Amniotic stem cell (primary cell): Measurements from ENCODE around the gene LSM14B.
"Not testable (repeated sequence)": the region's sequence is repeated elsewhere in the genome, so short reads cannot be mapped to it uniquely, and the experiment has no call there.

ENCODE experiments used
- DNase-seq: peaks from one replicate; lab custom pipeline; 2025; lab: John Stamatoyannopoulos, UW

The LSM14B gene

GRCh38 chr20:62146019-62146755, 23.9 kb downstream of the LSM14B start:
- DNase-seq, result no peak

DNA sequence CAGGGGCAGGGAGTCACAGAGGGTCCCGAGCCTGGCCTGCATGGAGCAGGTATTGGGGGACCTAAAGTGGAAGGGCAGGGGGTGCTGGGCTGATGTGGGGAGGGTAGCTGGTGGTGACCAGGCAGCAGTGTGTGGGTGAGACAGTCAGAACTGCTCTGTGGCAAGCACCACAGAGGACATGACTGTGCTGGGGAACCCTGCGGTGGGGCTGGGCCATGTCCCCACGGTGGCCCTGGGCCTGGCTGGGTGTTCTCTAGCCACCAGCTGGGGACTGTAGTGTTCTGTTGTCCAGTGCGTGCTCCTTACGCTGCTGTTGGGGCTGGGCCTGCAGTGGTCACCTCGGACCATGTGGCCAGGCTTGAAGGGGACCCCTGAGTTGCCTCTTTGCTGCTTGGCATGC, 24.9 kb downstream of the LSM14B start:
- no peak for DNase-seq

- no peak for DNase-seq
These were observed 25.3 kb downstream of the LSM14B start for GRCh38 chr20:62147528-62147927.

GRCh38 chr20:62148383-62148782, 26.1 kb downstream of the LSM14B start:
- DNase-seq, result not testable (repeated sequence)

DNA sequence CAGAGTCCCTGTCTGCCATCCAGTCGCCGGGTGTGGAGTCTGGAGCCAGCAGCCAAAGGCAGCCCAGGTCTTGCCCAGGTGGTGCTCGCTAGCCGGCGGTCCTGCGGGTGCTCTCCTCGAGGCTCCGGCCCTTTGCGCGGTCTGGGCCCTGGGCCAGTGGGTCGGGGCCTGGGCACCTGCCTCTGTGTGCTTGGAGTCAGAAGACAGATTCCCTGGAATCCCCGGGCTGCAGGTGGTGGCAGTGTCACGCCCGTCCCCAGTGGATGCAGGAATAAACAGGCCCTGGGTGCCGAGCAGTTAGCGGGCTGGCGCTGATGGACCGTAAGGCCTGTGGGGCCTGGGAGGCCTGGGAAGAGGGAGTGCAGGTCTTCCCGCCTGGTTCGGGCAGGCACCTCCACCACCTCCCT, 26.6 kb downstream of the LSM14B start:
- no peak for DNase-seq

DNA sequence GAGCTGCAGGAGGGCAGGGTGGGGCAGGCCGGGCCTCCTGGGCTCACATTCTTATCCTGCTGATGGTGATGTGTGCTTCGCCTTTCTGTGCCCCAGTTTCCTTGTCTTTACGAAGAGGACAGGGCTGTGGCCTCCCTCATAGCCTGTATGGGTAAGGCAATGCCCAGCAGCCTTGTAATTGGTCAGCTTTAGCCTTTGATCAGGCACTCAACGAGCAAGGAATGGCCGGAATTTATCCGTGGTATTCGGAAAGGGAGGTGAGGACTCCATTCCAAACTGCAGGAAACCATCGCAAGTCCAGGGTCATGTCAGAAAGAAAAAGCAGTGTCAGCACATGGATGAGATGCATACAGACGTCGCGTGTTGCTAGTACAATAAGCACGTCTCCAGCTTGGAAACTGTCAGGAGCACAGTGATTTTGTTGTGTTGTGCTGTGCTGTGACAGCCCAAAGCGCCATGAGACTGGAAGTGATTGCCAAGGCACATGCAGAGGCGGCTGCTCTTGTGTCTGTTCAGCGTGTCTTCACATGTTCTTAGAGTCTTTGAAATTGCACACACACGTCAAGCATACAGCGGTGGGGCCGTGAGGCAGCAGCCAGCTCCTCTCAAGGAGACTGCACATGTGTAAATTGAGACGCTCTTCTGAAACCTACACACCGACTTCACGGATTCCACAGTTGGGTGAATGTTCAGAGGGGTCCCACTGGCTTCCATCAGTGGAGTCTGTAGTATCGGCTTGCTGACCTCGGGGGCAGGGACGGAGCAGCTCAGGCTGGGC, 27.4 kb downstream of the LSM14B start:
- DNase-seq, result no peak

GRCh38 chr20:62150310-62150575, 28.0 kb downstream of the LSM14B start:
- no peak for DNase-seq

GRCh38 chr20:62151225-62151624, 28.9 kb downstream of the LSM14B start:
- no peak for DNase-seq

GRCh38 chr20:62151835-62152364, 29.6 kb downstream of the LSM14B start:
- DNase-seq, result no peak

GRCh38 chr20:62155428-62156253, 33.4 kb downstream of the LSM14B start:
- DNase-seq, result no peak

- DNase-seq, result no peak
These were observed 33.9 kb downstream of the LSM14B start for GRCh38 chr20:62156254-62156556.

GRCh38 chr20:62156592-62157386, 34.5 kb downstream of the LSM14B start:
- no peak for DNase-seq

GRCh38 chr20:62157387-62158087, 35.3 kb downstream of the LSM14B start:
- DNase-seq, result no peak

DNA sequence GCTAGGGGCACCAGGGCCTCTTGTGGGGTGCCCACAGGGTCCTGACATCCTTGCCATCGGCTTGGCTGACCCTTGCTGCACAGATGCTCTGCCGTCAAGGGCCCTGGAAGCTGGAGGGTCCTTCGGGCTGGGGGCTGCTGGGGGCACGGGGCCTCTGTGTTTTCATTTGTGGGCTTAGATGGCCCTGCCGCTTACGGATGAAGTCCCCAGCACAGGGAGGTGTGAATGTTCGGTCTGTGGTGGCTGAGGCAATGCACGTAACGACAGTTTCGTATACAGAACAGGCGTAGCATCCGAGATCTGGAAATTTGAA, 35.8 kb downstream of the LSM14B start:
- DNase-seq, result no peak

DNA sequence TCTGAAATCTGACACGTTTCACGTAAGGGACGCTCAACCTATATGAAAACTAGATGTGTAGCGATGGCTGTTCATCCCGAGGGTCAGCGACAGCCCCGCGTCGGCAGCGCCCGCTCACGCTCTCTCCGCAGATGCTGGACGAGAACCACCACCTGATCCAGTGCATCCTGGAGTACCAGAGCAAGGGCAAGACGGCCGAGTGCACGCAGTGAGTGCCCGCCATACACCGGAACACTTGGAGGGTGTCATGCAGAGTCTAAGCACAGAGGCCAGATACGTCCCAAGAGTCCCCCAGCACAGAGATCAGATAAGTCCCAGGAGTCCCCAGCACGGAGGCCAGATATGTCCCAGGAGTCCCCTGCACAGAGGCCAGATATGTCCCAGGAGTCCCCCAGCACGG, 36.3 kb downstream of the LSM14B start:
- DNase-seq, result no peak

GRCh38 chr20:62159052-62159451, 36.8 kb downstream of the LSM14B start:
- no peak for DNase-seq

DNA sequence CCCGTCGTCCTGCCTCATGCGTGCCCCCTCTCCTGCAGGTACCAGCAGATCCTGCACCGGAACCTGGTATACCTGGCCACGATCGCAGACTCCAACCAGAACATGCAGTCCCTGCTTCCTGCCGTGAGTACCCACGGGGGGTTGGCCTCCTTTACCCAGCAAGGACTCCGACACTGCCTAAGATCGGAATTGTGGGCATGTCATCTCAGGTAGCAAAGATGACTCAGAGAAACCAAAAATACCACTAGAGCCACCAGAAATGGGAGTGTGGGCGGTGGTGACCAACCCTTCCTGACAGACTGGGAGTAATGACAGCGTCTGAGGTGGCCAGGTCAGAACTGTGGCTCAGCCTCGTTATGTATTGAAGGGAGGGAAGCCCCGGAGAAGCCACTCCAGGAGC, 37.6 kb downstream of the LSM14B start:
- no peak for DNase-seq

- DNase-seq, result no peak
These were observed 38.0 kb downstream of the LSM14B start for GRCh38 chr20:62160253-62160652.

- no peak for DNase-seq
These were observed 38.6 kb downstream of the LSM14B start for GRCh38 chr20:62160876-62161275.

DNA sequence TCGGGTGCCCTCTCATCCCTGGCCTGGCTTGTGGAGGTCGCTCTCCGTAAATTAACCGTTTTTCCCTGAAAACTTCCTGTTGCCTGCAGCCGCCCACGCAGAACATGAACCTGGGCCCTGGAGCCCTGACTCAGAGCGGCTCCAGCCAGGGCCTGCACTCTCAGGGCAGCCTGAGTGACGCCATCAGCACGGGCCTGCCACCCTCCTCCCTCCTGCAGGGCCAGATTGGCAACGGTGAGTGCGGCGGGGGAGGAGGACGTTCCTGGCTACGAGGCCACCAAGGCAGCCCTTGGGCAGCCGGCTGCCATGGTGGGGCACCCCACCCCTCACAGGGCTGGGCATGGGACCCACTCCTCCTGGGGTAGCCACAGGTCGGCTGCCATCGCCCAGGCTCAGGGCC, 39.1 kb downstream of the LSM14B start:
- no peak for DNase-seq

GRCh38 chr20:62162765-62163484, 40.6 kb downstream of the LSM14B start:
- DNase-seq, result no peak
